ENCODE measurements around the gene XRCC4. TPM values are rescaled to one million over a fixed set of nuclear protein-coding genes. Genes with fewer than 3 reads are reported as not detected.

XRCC4 gene
- total and polyA plus RNA-seq, 9 donors, result 1.5 to 4.7 (median 3.2) TPM

DNA sequence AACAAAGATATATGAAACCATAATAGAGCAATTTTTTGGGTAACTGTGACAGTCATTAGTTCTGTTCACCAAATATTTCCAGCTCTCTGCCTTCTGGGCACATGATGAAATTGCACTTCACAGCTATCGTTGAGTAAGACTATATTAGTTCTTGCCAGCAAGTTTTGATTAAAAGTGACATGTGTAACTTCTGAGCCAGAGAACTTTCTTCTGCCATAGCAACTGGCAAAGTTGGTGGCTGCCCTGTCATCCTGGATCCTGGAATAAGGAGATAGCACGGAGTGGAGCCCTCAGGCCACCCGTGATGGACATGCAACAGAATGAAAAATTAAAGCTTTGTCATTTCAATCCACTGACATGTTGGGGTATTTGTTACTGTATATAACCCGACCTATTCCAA is 199.8 kb downstream of the XRCC4 start:
- H3K27ac ChIP-seq, result no peak overlapping the region
- TF ChIP-seq POLR2A (IDR thresholded peaks at IDR 0.05), result no peak
- no peak for TF ChIP-seq EP300 (IDR thresholded peaks at IDR 0.05)
- TF ChIP-seq, protein P1, sequence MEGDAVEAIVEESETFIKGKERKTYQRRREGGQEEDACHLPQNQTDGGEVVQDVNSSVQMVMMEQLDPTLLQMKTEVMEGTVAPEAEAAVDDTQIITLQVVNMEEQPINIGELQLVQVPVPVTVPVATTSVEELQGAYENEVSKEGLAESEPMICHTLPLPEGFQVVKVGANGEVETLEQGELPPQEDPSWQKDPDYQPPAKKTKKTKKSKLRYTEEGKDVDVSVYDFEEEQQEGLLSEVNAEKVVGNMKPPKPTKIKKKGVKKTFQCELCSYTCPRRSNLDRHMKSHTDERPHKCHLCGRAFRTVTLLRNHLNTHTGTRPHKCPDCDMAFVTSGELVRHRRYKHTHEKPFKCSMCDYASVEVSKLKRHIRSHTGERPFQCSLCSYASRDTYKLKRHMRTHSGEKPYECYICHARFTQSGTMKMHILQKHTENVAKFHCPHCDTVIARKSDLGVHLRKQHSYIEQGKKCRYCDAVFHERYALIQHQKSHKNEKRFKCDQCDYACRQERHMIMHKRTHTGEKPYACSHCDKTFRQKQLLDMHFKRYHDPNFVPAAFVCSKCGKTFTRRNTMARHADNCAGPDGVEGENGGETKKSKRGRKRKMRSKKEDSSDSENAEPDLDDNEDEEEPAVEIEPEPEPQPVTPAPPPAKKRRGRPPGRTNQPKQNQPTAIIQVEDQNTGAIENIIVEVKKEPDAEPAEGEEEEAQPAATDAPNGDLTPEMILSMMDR (IDR thresholded peaks at IDR 0.05), result no peak
- no peaks in the 10 kb centered on the region for H3K36me3 ChIP-seq
- intact Hi-C loops (cut with DNase I), result no loop called here
- H3K4me1 ChIP-seq (ENCODE audit: insufficient read depth), result no peaks in the 10 kb centered on the region
- H3K4me3 ChIP-seq, result no peak overlapping the region
- no peak for DNase-seq
- no peaks in the 10 kb centered on the region for H3K27me3 ChIP-seq
- H3K9me3 ChIP-seq, result no peaks in the 10 kb centered on the region
- 86 to 90% (median 89%) methylated on average over 4 of the region's 4 CpGs for whole genome bisulfite sequencing, 3 donors

DNA sequence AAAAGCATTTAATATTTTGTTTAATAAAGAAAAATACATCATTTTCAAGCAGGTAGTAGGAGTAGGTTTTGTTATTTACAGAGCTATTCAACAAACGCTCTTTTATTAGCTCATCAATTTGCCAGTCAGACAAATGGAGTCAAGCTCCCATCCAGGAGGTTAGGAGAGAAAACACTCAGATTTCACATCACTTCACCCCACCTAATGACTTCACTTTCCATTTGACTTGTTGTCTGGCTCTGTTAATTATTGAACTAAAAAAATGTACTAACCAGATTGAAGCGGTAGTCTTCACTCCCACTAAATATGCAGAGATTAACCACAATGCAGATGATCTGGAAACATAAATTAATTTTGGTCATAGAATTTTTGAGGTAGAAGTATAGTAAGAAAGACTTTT is 200.6 kb downstream of the XRCC4 start:
- Histone ChIP-seq H3K4me3 (no peak overlapping the region), H3K4me1 (ENCODE audit: insufficient read depth) (no peaks in the 10 kb centered on the region), H3K9me3 (no peaks in the 10 kb centered on the region), H3K36me3 (no peaks in the 10 kb centered on the region), H3K27me3 (no peaks in the 10 kb centered on the region), H3K27ac (no peak overlapping the region)
- TF ChIP-seq EP300 (IDR thresholded peaks at IDR 0.05) (no peak), POLR2A (IDR thresholded peaks at IDR 0.05) (no peak)
- TF ChIP-seq, protein P1 (IDR thresholded peaks at IDR 0.05), result no peak
- intact Hi-C loops (cut with DNase I), result no loop called here
- DNase-seq, result no peak
- 72 to 83% (median 72%) methylated on average over 2 of the region's 2 CpGs for whole genome bisulfite sequencing, 3 donors

DNA sequence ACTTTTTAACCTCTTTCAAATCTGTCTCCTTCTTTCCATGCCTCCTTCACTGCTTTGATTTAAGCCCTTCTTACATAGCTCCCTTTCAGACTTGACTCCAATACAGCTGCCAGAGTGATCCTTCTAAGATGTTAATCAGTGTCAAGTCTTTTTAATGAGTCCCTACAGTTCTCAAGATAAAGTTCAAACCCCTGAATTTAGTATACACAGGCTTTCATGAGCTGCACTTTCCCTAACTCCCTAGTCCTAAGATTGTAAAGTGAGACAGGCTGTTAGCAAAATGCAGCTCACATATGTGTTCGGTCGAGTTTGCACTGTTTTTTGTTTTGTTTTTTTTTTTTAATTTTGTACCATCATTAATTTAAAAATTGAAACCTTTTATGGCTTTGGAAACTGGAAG is 203.8 kb downstream of the XRCC4 start:
- TF ChIP-seq POLR2A (IDR thresholded peaks at IDR 0.05) (no peak), EP300 (IDR thresholded peaks at IDR 0.05) (no peak)
- TF ChIP-seq, protein P1 (IDR thresholded peaks at IDR 0.05), result no peak
- H3K4me3 ChIP-seq, result no peak overlapping the region
- no peaks in the 10 kb centered on the region for H3K4me1 ChIP-seq (ENCODE audit: insufficient read depth)
- WGBS, 3 donors, result 71 to 78% (median 76%) methylated on average over 2 of the region's 2 CpGs
- no peaks in the 10 kb centered on the region for H3K36me3 ChIP-seq
- no peak for DNase-seq
- H3K27ac ChIP-seq, result no peak overlapping the region
- no peaks in the 10 kb centered on the region for H3K9me3 ChIP-seq
- intact Hi-C loops (cut with DNase I), result no loop called here
- no peaks in the 10 kb centered on the region for H3K27me3 ChIP-seq

DNA sequence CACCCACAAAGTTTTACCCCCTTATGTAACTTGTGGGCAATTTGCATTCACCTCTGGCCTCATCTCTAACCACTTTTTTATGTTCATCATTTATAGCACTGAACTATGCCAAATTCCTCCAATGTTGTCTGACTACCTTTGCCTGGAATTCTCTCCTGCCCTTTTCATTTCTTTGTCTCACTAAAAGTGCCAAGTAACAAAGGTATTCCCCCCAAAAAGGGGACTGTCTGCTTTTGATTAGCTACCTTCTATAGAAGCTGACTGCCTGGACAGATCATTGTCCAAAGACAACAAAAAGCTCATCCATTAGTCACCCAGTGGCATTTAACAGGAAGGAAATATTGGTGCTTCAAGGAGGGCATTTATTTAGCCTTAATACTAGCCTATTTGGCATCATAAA is 204.3 kb downstream of the XRCC4 start:
- no peaks in the 10 kb centered on the region for H3K4me1 ChIP-seq (ENCODE audit: insufficient read depth)
- H3K27ac ChIP-seq, result no peak overlapping the region
- H3K4me3 ChIP-seq, result no peak overlapping the region
- no peaks in the 10 kb centered on the region for H3K9me3 ChIP-seq
- no peak for TF ChIP-seq EP300 (IDR thresholded peaks at IDR 0.05)
- no peak for TF ChIP-seq POLR2A (IDR thresholded peaks at IDR 0.05)
- TF ChIP-seq, protein P1 (IDR thresholded peaks at IDR 0.05), result no peak
- H3K36me3 ChIP-seq, result no peaks in the 10 kb centered on the region
- intact Hi-C loops (cut with DNase I), result no loop called here
- H3K27me3 ChIP-seq, result no peaks in the 10 kb centered on the region
- DNase-seq, result no peak

DNA sequence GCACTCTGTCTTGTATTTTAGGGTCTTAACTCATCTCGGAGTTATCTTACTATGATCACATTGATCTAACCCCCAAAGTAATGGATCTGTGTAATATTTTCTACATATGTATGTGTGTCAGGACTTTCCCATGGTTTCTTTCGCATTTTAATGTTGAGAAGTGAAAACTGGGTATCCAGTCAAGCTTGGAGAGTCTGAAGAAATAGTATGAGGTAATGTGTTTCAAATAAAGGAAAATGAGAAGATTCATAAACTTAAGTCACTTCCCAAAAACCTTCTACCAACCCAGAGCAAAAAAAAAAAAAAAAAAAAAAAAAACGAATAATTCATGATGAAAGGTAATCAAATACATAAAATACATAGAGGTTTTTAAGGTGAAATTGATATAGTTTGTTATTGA is 206.4 kb downstream of the XRCC4 start:
- no peaks in the 10 kb centered on the region for H3K36me3 ChIP-seq
- no peak overlapping the region for H3K27ac ChIP-seq
- no peak overlapping the region for H3K4me3 ChIP-seq
- no peaks in the 10 kb centered on the region for H3K27me3 ChIP-seq
- WGBS, 3 donors, result 94 to 96% (median 96%) methylated on average over 3 of the region's 3 CpGs
- H3K9me3 ChIP-seq, result no peaks in the 10 kb centered on the region
- intact Hi-C loops (cut with DNase I), result no loop called here
- no peaks in the 10 kb centered on the region for H3K4me1 ChIP-seq (ENCODE audit: insufficient read depth)
- no peak for TF ChIP-seq POLR2A (IDR thresholded peaks at IDR 0.05)
- TF ChIP-seq, protein P1 (IDR thresholded peaks at IDR 0.05), result no peak
- TF ChIP-seq EP300 (IDR thresholded peaks at IDR 0.05), result no peak
- no peak for DNase-seq
